Muscle of leg (tissue), 11 donors: ENCODE results near the gene UCHL3. TPM values are rescaled to one million over a fixed set of nuclear protein-coding genes. Genes with fewer than 3 reads are reported as not detected.

Source experiments
- DNase-seq: peaks from one replicate; pipeline ENCODE4 v3.0.0; 2013
- H3K27ac ChIP-seq: one replicate; pipeline ENCODE4 v1.5.1; 2013; ENCODE audit warnings: mild to moderate bottlenecking, low read length, control low read depth
- H3K27me3 ChIP-seq: one replicate; pipeline ENCODE4 v1.6.1; 2013; ENCODE audit warnings: low read length; ENCODE audit not compliant: control insufficient read depth, insufficient read depth
- H3K36me3 ChIP-seq: one replicate; pipeline ENCODE4 v1.6.1; 2013; ENCODE audit warnings: low read length; ENCODE audit not compliant: control insufficient read depth, insufficient read depth
- H3K4me1 ChIP-seq: one replicate; pipeline ENCODE4 v1.6.1; 2013; ENCODE audit warnings: low read length; ENCODE audit not compliant: control insufficient read depth, insufficient read depth
- H3K4me3 ChIP-seq: one replicate; pipeline ENCODE4 v1.5.1; 2013; ENCODE audit warnings: low read length, control low read depth
- H3K9me3 ChIP-seq: replicated peaks from 2 replicates; pipeline ENCODE4 v1.6.1; 2013; ENCODE audit warnings: low read depth, low read length; ENCODE audit not compliant: control insufficient read depth
- WGBS: methylation state at CpG from one replicate; pipeline ENCODE4 v1.1.5; 2013; ENCODE audit warnings: missing lambda C conversion rate; ENCODE audit not compliant: insufficient coverage; 5-methylcytosine and 5-hydroxymethylcytosine counted together
- polyA plus RNA-seq, 8 donors: library from polyadenylated mRNA; unstranded; fragments of 120-200 nt; gene quantifications; one replicate each; pipeline versions ENCODE4 v1.2.1 to v1.2.3, GENCODE V29; 2013; ENCODE audit warnings: inconsistent platforms in 1 of 8, low replicate concordance in 1 of 8; ENCODE audit not compliant: insufficient read length in 8 of 8, insufficient read depth in 1 of 8
- total RNA-seq: library from RNA; stranded (reverse); fragments of 120-200 nt; gene quantifications from one replicate; pipeline ENCODE4 v1.2.4, GENCODE V29; 2013

UCHL3 gene
- total and polyA plus RNA-seq, 9 donors = 15.4 to 23.9 (median 18.3) TPM

- Histone ChIP-seq H3K36me3 (no peaks in the 10 kb centered on the region), H3K27ac (no peak overlapping the region), H3K4me3 (no peak overlapping the region), H3K4me1 (peaks cover 9% of the 10 kb centered on the region), H3K27me3 (peaks cover 15% of the 10 kb centered on the region), H3K9me3 (no peaks in the 10 kb centered on the region)
- WGBS = 85% methylated on average over 4 of the region's 6 CpGs
- DNase-seq = no peak
Measured at GRCh38 chr13:75641026-75641425, 91.4 kb downstream of the UCHL3 start.

GRCh38 chr13:75643182-75643581, 93.6 kb downstream of the UCHL3 start:
- no peaks in the 10 kb centered on the region for H3K27me3 ChIP-seq
- H3K4me1 ChIP-seq = no peaks in the 10 kb centered on the region
- DNase-seq = no peak
- 100% methylated on average over 1 of the region's 1 CpG for WGBS
- no peaks in the 10 kb centered on the region for H3K36me3 ChIP-seq
- H3K27ac ChIP-seq = no peak overlapping the region
- H3K9me3 ChIP-seq = no peaks in the 10 kb centered on the region
- H3K4me3 ChIP-seq = no peak overlapping the region

GRCh38 chr13:75643693-75644092, 94.1 kb downstream of the UCHL3 start:
- no peaks in the 10 kb centered on the region for H3K4me1 ChIP-seq
- no peaks in the 10 kb centered on the region for H3K27me3 ChIP-seq
- no peak for DNase-seq
- no peak overlapping the region for H3K27ac ChIP-seq
- no peaks in the 10 kb centered on the region for H3K36me3 ChIP-seq
- H3K4me3 ChIP-seq = no peak overlapping the region
- H3K9me3 ChIP-seq = no peaks in the 10 kb centered on the region

- Histone ChIP-seq H3K36me3 (no peaks in the 10 kb centered on the region), H3K9me3 (no peaks in the 10 kb centered on the region), H3K4me3 (no peak overlapping the region), H3K27ac (no peak overlapping the region), H3K27me3 (no peaks in the 10 kb centered on the region), H3K4me1 (no peaks in the 10 kb centered on the region)
- DNase-seq = no peak
- WGBS = no CpG with 5 or more reads among the region's 3 CpGs
Measured at GRCh38 chr13:75645141-75645540, 95.5 kb downstream of the UCHL3 start.

GRCh38 chr13:75647126-75647784, 97.7 kb downstream of the UCHL3 start:
- no peaks in the 10 kb centered on the region for H3K9me3 ChIP-seq
- H3K27me3 ChIP-seq = no peaks in the 10 kb centered on the region
- H3K36me3 ChIP-seq = no peaks in the 10 kb centered on the region
- WGBS = no CpG with 5 or more reads among the region's 1 CpG
- DNase-seq = no peak
- H3K27ac ChIP-seq = no peak overlapping the region
- no peak overlapping the region for H3K4me3 ChIP-seq
- H3K4me1 ChIP-seq = no peaks in the 10 kb centered on the region

GRCh38 chr13:75648446-75648845, 98.9 kb downstream of the UCHL3 start:
- no peak for DNase-seq
- Histone ChIP-seq H3K4me1 (no peaks in the 10 kb centered on the region), H3K9me3 (no peaks in the 10 kb centered on the region), H3K4me3 (no peak overlapping the region), H3K27me3 (no peaks in the 10 kb centered on the region), H3K36me3 (no peaks in the 10 kb centered on the region), H3K27ac (no peak overlapping the region)
- no CpG with 5 or more reads among the region's 2 CpGs for WGBS

GRCh38 chr13:75651013-75651412, 101.4 kb downstream of the UCHL3 start:
- Histone ChIP-seq H3K4me1 (no peaks in the 10 kb centered on the region), H3K36me3 (no peaks in the 10 kb centered on the region), H3K4me3 (no peak overlapping the region), H3K9me3 (no peaks in the 10 kb centered on the region), H3K27ac (no peak overlapping the region), H3K27me3 (no peaks in the 10 kb centered on the region)
- peak; percentile 68 for DNase-seq
- 80% methylated on average over 1 of the region's 2 CpGs for WGBS

GRCh38 chr13:75652726-75653125, 103.1 kb downstream of the UCHL3 start:
- H3K9me3 ChIP-seq = no peaks in the 10 kb centered on the region
- H3K27ac ChIP-seq = no peak overlapping the region
- WGBS = no CpG with 5 or more reads among the region's 2 CpGs
- no peaks in the 10 kb centered on the region for H3K27me3 ChIP-seq
- H3K4me3 ChIP-seq = no peak overlapping the region
- H3K4me1 ChIP-seq = no peaks in the 10 kb centered on the region
- H3K36me3 ChIP-seq = no peaks in the 10 kb centered on the region
- no peak for DNase-seq

Other genes with a start within 250 kb of the UCHL3 start
- 18.7 TPM for gene TBC1D4, start 67.6 kb upstream of the UCHL3 start, total RNA-seq
- gene TBC1D4, start 67.6 kb upstream of the UCHL3 start, polyA plus RNA-seq = 10 to 100 TPM; 14.3 to 24.0 (median 20.6) TPM
- 282 TPM for gene COMMD6, start 11.9 kb upstream of the UCHL3 start, total RNA-seq
- gene COMMD6, start 11.9 kb upstream of the UCHL3 start, polyA plus RNA-seq = 100 to 1,000 TPM; 175 to 239 (median 210) TPM
- 145 TPM for gene LMO7, start 86.5 kb downstream of the UCHL3 start, total RNA-seq
- gene LMO7, start 86.5 kb downstream of the UCHL3 start, polyA plus RNA-seq = 100 to 1,000 TPM in 5 of 8 donors, 10 to 100 TPM in 3; 85.1 to 155 (median 112) TPM